ENCODE data around the gene GALNT11. TPM values are rescaled to one million over a fixed set of nuclear protein-coding genes. Genes with fewer than 3 reads are reported as not detected.
"Not testable (repeated sequence)": the region's sequence is repeated elsewhere in the genome, so short reads cannot be mapped to it uniquely, and the experiment has no call there.

GALNT11 gene
- total and polyA plus RNA-seq, 7 experiments from 2014 or later, result 16.0 to 41.3 (median 25.6) TPM

GRCh38 chr7:152013230-152013629 lies 12.2 kb upstream of the GALNT11 start:
- peaks cover 0 to 5% (median 0%) of the 10 kb centered on the region in 5 donors for H3K36me3 Mint-ChIP-seq
- no peaks in the 10 kb centered on the region for H3K4me1 ChIP-seq (ENCODE audit: control insufficient read depth in 2 of 2, insufficient read depth in 2 of 2, low read length in 2 of 2)
- no peaks in the 10 kb centered on the region for H3K36me3 ChIP-seq (ENCODE audit: control insufficient read depth in 2 of 3, insufficient read depth in 3 of 3, low read length in 3 of 3)
- H3K4me1 Mint-ChIP-seq, result no peaks in the 10 kb centered on the region
- intact Hi-C loops (cut with micrococcal nuclease), result no loop called here
- no peaks in the 10 kb centered on the region for H3K27me3 ChIP-seq (ENCODE audit: control insufficient read depth in 2 of 2, insufficient read depth in 2 of 2, low read length in 2 of 2)
- H3K27ac ChIP-seq (ENCODE audit: low read depth, low read length), result no peak overlapping the region
- no peak for DNase-seq
- H3K9me3 ChIP-seq (ENCODE audit: control insufficient read depth in 2 of 3, low read length in 3 of 3), result no peaks in the 10 kb centered on the region
- H3K4me3 ChIP-seq (ENCODE audit: low read length), result no peak overlapping the region
- POLR2A ChIA-PET, result no interaction called here
- ATAC-seq, result no peak
- CTCF ChIA-PET, result no interaction called here
- peaks cover 0 to 7% (median 0%) of the 10 kb centered on the region in 11 donors for H3K9me3 Mint-ChIP-seq
- no peak overlapping the region for H3K4me3 Mint-ChIP-seq
- H3K27me3 Mint-ChIP-seq, result peaks cover 0 to 11% (median 0%) of the 10 kb centered on the region in 5 donors
- no peak overlapping the region for H3K27ac Mint-ChIP-seq

DNA sequence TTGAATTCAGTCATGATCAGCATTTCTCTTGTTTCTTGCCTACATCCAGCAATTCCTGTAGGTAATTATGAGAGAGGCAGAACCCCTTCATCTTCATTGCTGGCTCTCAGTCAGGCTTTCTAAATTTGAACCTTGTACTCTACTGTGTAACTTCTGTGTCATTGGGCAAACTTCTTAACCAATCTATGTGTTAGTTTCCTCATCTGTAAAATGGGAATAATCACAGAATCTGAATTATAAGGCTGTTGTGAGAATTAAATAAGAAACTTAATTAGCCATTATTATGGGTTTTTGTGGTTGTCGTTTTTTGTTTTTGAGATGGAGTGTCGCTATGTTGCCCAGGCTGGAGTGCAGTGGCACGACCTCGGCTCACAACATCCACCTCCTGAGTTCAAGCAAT lies 11.5 kb upstream of the GALNT11 start:
- Mint-ChIP-seq H3K27ac (no peak overlapping the region), H3K27me3 (peaks cover 0 to 11% (median 0%) of the 10 kb centered on the region in 5 donors), H3K36me3 (peaks cover 0 to 5% (median 0%) of the 10 kb centered on the region in 5 donors), H3K9me3 (peaks cover 0 to 7% (median 0%) of the 10 kb centered on the region in 11 donors), H3K4me1 (no peaks in the 10 kb centered on the region), H3K4me3 (no peak overlapping the region)
- DNase-seq (no peak), ATAC-seq (no peak)
- no peaks in the 10 kb centered on the region for H3K9me3 ChIP-seq (ENCODE audit: control insufficient read depth in 2 of 3, low read length in 3 of 3)
- no peaks in the 10 kb centered on the region for H3K36me3 ChIP-seq (ENCODE audit: control insufficient read depth in 2 of 3, insufficient read depth in 3 of 3, low read length in 3 of 3)
- H3K4me1 ChIP-seq (ENCODE audit: control insufficient read depth in 2 of 2, insufficient read depth in 2 of 2, low read length in 2 of 2), result no peaks in the 10 kb centered on the region
- H3K27ac ChIP-seq (ENCODE audit: low read depth, low read length), result no peak overlapping the region
- CTCF ChIA-PET, result no interaction called here
- H3K27me3 ChIP-seq (ENCODE audit: control insufficient read depth in 2 of 2, insufficient read depth in 2 of 2, low read length in 2 of 2), result no peaks in the 10 kb centered on the region
- no peak overlapping the region for H3K4me3 ChIP-seq (ENCODE audit: low read length)
- intact Hi-C loops (cut with micrococcal nuclease), result no loop called here
- POLR2A ChIA-PET, result no interaction called here

DNA sequence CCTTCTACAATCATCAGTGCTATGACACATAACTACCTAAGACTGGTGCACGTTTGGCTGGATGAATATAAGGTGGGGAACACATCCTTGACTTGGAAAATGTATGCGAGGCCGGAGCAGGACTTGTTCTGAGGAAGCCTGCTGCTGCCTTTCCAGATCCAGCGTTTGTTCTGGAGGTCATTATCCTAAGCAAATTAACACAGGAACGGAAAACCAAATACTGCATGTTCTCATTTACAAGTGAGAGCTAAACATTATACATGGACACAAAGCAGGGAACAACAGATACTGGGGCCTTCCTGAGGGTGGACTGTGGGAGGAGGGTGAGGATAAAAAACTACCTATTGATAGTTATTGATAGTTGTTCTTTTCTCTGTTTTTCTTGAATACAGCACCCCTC lies 10.8 kb upstream of the GALNT11 start:
- CTCF ChIA-PET, result no interaction called here
- DNase-seq (no peak), ATAC-seq (no peak)
- Histone ChIP-seq H3K36me3 (ENCODE audit: control insufficient read depth in 2 of 3, insufficient read depth in 3 of 3, low read length in 3 of 3) (no peaks in the 10 kb centered on the region), H3K27ac (ENCODE audit: low read depth, low read length) (no peak overlapping the region), H3K4me1 (ENCODE audit: control insufficient read depth in 2 of 2, insufficient read depth in 2 of 2, low read length in 2 of 2) (no peaks in the 10 kb centered on the region), H3K27me3 (ENCODE audit: control insufficient read depth in 2 of 2, insufficient read depth in 2 of 2, low read length in 2 of 2) (no peaks in the 10 kb centered on the region), H3K9me3 (ENCODE audit: control insufficient read depth in 2 of 3, low read length in 3 of 3) (no peaks in the 10 kb centered on the region), H3K4me3 (ENCODE audit: low read length) (no peak overlapping the region)
- H3K27me3 Mint-ChIP-seq, result peaks cover 0 to 11% (median 0%) of the 10 kb centered on the region in 5 donors
- POLR2A ChIA-PET, result no interaction called here
- no peak overlapping the region for H3K27ac Mint-ChIP-seq
- no peak overlapping the region for H3K4me3 Mint-ChIP-seq
- H3K4me1 Mint-ChIP-seq, result no peaks in the 10 kb centered on the region
- peaks cover 0 to 5% (median 0%) of the 10 kb centered on the region in 5 donors for H3K36me3 Mint-ChIP-seq
- intact Hi-C loops (cut with micrococcal nuclease), result no loop called here
- H3K9me3 Mint-ChIP-seq, result peaks cover 0 to 7% (median 0%) of the 10 kb centered on the region in 11 donors

DNA sequence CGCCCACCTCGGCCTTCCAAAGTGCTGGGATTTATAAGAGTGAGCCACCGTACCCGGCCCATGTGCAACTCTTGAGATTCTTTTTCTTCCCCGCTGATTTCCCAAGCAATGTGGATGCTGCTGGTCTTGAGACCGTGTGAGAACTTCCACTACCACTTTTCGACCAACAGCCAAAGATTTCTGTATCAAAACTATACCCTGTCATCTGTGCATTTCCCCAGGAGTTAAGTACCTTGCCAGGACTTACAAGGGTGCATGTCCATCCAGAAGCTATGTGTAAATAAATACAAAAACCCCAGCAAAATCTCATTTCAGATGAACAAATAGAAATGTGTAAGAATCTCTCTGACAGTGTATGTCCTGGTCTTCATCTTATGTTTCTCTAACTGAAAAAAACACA lies 9.9 kb upstream of the GALNT11 start:
- ChIA-PET POLR2A (interaction anchor here (0.5 kb wide), 1 partner anchor 113 kb away, joined by 3 read pairs; no protein-coding TSS in a partner anchor), CTCF (interaction anchor here (0.6 kb wide), 1 partner anchor 47 kb away, joined by 3 read pairs; no protein-coding TSS in a partner anchor)
- Mint-ChIP-seq H3K27ac (no peak overlapping the region), H3K9me3 (peaks cover 0 to 7% (median 0%) of the 10 kb centered on the region in 11 donors), H3K27me3 (peaks cover 0 to 11% (median 0%) of the 10 kb centered on the region in 5 donors), H3K36me3 (peaks cover 0 to 5% (median 0%) of the 10 kb centered on the region in 5 donors), H3K4me1 (no peaks in the 10 kb centered on the region), H3K4me3 (no peak overlapping the region)
- DNase-seq (no peak), ATAC-seq (no peak)
- intact Hi-C loops (cut with micrococcal nuclease), result no loop called here
- no peak overlapping the region for H3K27ac ChIP-seq (ENCODE audit: low read depth, low read length)
- no peaks in the 10 kb centered on the region for H3K36me3 ChIP-seq (ENCODE audit: control insufficient read depth in 2 of 3, insufficient read depth in 3 of 3, low read length in 3 of 3)
- H3K4me1 ChIP-seq (ENCODE audit: control insufficient read depth in 2 of 2, insufficient read depth in 2 of 2, low read length in 2 of 2), result no peaks in the 10 kb centered on the region
- no peaks in the 10 kb centered on the region for H3K27me3 ChIP-seq (ENCODE audit: control insufficient read depth in 2 of 2, insufficient read depth in 2 of 2, low read length in 2 of 2)
- no peaks in the 10 kb centered on the region for H3K9me3 ChIP-seq (ENCODE audit: control insufficient read depth in 2 of 3, low read length in 3 of 3)
- H3K4me3 ChIP-seq (ENCODE audit: low read length), result no peak overlapping the region

GRCh38 chr7:152016947-152017346 lies 8.5 kb upstream of the GALNT11 start:
- Histone ChIP-seq H3K9me3 (ENCODE audit: control insufficient read depth in 2 of 3, low read length in 3 of 3) (no peaks in the 10 kb centered on the region), H3K27me3 (ENCODE audit: control insufficient read depth in 2 of 2, insufficient read depth in 2 of 2, low read length in 2 of 2) (no peaks in the 10 kb centered on the region), H3K27ac (ENCODE audit: low read depth, low read length) (no peak overlapping the region), H3K4me1 (ENCODE audit: control insufficient read depth in 2 of 2, insufficient read depth in 2 of 2, low read length in 2 of 2) (no peaks in the 10 kb centered on the region), H3K4me3 (ENCODE audit: low read length) (no peak overlapping the region), H3K36me3 (ENCODE audit: control insufficient read depth in 2 of 3, insufficient read depth in 3 of 3, low read length in 3 of 3) (no peaks in the 10 kb centered on the region)
- no peak overlapping the region for H3K27ac Mint-ChIP-seq
- intact Hi-C loops (cut with micrococcal nuclease), result no loop called here
- H3K4me1 Mint-ChIP-seq, result no peaks in the 10 kb centered on the region
- ChIA-PET POLR2A (interaction anchor here (0.6 kb wide), 1 partner anchor 250 kb away, joined by 5 read pairs; no protein-coding TSS in a partner anchor), CTCF (interaction anchor here (0.8 kb wide), 1 partner anchor 9 kb away, joined by 3 read pairs; no protein-coding TSS in a partner anchor)
- peaks cover 0 to 8% (median 0%) of the 10 kb centered on the region in 5 donors for H3K27me3 Mint-ChIP-seq
- ATAC-seq, result no peak
- DNase-seq, result no peak
- peaks cover 0 to 5% (median 0%) of the 10 kb centered on the region in 5 donors for H3K36me3 Mint-ChIP-seq
- H3K9me3 Mint-ChIP-seq, result peaks cover 0 to 7% (median 0%) of the 10 kb centered on the region in 11 donors
- no peak overlapping the region for H3K4me3 Mint-ChIP-seq

- ATAC-seq; H3K27me3 Mint-ChIP-seq; H3K4me1 ChIP-seq (ENCODE audit: control insufficient read depth in 2 of 2, insufficient read depth in 2 of 2, low read length in 2 of 2): not testable (repeated sequence)
Observed at GRCh38 chr7:152017683-152018082, 7.8 kb upstream of the GALNT11 start.

GRCh38 chr7:152021740-152022139 lies 3.7 kb upstream of the GALNT11 start:
- POLR2A ChIA-PET, result interaction anchor here (0.6 kb wide), 1 partner anchor 739 kb away, joined by 3 read pairs; no protein-coding TSS in a partner anchor
- H3K36me3 ChIP-seq (ENCODE audit: control insufficient read depth in 2 of 3, insufficient read depth in 3 of 3, low read length in 3 of 3); H3K27me3 ChIP-seq (ENCODE audit: control insufficient read depth in 2 of 2, insufficient read depth in 2 of 2, low read length in 2 of 2); H3K4me3 ChIP-seq (ENCODE audit: low read length); H3K27ac Mint-ChIP-seq; H3K9me3 ChIP-seq (ENCODE audit: control insufficient read depth in 2 of 3, low read length in 3 of 3); H3K4me1 ChIP-seq (ENCODE audit: control insufficient read depth in 2 of 2, insufficient read depth in 2 of 2, low read length in 2 of 2); H3K27ac ChIP-seq (ENCODE audit: low read depth, low read length); H3K36me3 Mint-ChIP-seq; CTCF ChIA-PET; DNase-seq; H3K9me3 Mint-ChIP-seq; H3K4me3 Mint-ChIP-seq; ATAC-seq: not testable (repeated sequence)
- H3K27me3 Mint-ChIP-seq, result peaks cover 0 to 11% (median 0%) of the 10 kb centered on the region in 5 donors
- intact Hi-C loops (cut with micrococcal nuclease), result loop anchor here in 1 of 2 donors (10.0 kb wide), 2 partner anchors 413 to 443 kb away; partner anchors contain the start of gene KMT2C
- H3K4me1 Mint-ChIP-seq, result peaks cover 0 to 15% (median 12%) of the 10 kb centered on the region in 7 donors

More at GRCh38 chr7:152017683-152018082, 7.8 kb upstream of the GALNT11 start:
- H3K36me3 Mint-ChIP-seq; DNase-seq; H3K27ac ChIP-seq (ENCODE audit: low read depth, low read length); H3K4me3 Mint-ChIP-seq; H3K4me1 Mint-ChIP-seq; CTCF ChIA-PET; H3K27me3 ChIP-seq (ENCODE audit: control insufficient read depth in 2 of 2, insufficient read depth in 2 of 2, low read length in 2 of 2); H3K27ac Mint-ChIP-seq; H3K9me3 Mint-ChIP-seq; intact Hi-C loops (cut with micrococcal nuclease); H3K9me3 ChIP-seq (ENCODE audit: control insufficient read depth in 2 of 3, low read length in 3 of 3); H3K4me3 ChIP-seq (ENCODE audit: low read length); POLR2A ChIA-PET; H3K36me3 ChIP-seq (ENCODE audit: control insufficient read depth in 2 of 3, insufficient read depth in 3 of 3, low read length in 3 of 3): not testable (repeated sequence)
